Hematopoietic multipotent progenitor cell treated with erythropoietin and hydrocortisone succinate and interleukin-3 and kit ligand, for 8 days (in vitro differentiated cells): ENCODE results near the gene SMARCD3.

Source experiments
- DNase-seq: peaks from one replicate; pipeline ENCODE4 v3.0.0-alpha.2; 2015

Gene SMARCD3

GRCh38 chr7:151206914-151207313 lies 41.6 kb downstream of the SMARCD3 start:
- peak; percentile 40 for DNase-seq

GRCh38 chr7:151205730-151206129 lies 42.8 kb downstream of the SMARCD3 start:
- no peak for DNase-seq

GRCh38 chr7:151204383-151205032 lies 44.0 kb downstream of the SMARCD3 start:
- DNase-seq: no peak

DNA sequence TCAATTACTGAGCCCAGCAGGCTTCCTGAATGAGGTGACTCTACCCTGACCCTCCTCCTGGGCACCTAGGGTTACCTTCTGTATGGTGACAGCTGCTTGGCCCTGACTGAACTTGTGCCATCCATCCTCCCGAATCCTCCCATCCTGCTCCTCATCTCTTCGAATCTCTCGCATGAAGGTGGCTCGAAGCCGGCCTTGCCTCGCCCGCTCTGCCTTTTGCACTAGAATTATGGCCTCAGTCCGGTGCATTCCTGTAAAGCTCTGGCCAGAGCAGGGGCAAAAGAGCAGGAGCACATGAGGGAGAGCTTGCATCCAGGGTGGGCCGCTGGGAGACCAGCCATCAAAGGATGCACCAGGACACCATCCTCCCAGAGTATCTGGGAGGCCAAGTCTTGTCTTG lies 45.7 kb downstream of the SMARCD3 start:
- no peak for DNase-seq

GRCh38 chr7:151201751-151202150 lies 46.7 kb downstream of the SMARCD3 start:
- no peak for DNase-seq

- no peak for DNase-seq
Observed at GRCh38 chr7:151201344-151201743, 47.1 kb downstream of the SMARCD3 start.

- DNase-seq: no peak
Observed at GRCh38 chr7:151198945-151199848, 49.3 kb downstream of the SMARCD3 start.

DNA sequence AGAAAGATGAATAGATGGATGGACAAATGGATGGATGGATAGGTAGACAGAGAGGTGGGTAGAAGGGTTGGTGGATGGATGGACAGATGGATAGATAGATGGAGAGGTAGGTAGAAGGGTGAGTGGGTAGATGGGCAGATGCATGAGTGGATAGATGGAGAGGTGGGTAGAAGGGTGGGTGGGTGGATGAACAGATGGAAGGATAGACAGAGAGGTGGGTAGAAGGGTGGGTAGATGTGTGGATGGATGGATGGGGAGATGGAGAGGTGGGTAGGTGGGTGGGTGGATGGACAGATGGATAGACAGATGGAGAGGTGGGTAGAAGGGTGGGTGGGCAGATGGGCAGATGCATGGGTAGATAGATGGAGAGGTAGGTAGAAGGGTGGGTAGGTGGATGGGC lies 50.6 kb downstream of the SMARCD3 start:
- DNase-seq: no peak

DNA sequence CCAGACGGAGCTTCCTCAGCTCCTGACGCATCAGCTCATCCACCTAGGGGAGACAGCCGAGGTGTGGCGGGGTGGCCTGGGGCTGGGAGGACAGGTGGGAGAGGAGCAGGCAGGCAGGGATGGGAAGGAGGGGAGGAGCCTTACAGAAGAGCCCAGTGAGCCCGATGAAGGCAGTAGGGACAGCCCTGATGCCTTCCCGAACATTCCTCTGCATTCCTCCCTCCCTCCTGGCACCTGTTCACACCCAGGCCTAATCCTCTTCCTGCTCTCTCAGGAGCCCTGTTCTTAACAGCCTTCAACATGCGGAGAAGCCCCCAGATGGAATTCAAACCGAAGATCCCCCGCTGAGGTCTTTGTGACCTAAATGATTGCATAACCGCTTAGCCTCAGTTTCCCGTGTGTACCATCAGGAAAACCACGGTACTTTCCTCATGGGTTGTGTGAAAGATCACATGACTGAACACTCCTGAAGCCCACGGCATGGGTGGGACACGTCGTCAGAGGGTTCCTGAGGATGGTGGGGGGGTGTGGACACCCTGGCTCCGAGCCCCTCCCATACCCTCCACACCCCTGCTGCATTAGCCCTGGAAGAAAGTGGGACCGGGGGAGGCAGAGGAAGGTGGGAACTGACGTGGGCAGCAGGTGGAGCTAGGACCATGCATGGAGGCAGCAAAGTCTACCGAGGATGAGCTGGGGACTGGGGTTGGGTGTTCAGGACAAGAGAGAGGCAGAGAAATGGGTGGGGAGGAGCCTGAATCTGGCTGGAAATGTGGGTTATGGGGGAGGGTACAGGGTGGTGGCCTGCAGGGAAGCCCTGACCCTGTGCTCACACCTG lies 52.7 kb downstream of the SMARCD3 start:
- no peak for DNase-seq

GRCh38 chr7:151194188-151194587 lies 54.3 kb downstream of the SMARCD3 start:
- DNase-seq: no peak

DNA sequence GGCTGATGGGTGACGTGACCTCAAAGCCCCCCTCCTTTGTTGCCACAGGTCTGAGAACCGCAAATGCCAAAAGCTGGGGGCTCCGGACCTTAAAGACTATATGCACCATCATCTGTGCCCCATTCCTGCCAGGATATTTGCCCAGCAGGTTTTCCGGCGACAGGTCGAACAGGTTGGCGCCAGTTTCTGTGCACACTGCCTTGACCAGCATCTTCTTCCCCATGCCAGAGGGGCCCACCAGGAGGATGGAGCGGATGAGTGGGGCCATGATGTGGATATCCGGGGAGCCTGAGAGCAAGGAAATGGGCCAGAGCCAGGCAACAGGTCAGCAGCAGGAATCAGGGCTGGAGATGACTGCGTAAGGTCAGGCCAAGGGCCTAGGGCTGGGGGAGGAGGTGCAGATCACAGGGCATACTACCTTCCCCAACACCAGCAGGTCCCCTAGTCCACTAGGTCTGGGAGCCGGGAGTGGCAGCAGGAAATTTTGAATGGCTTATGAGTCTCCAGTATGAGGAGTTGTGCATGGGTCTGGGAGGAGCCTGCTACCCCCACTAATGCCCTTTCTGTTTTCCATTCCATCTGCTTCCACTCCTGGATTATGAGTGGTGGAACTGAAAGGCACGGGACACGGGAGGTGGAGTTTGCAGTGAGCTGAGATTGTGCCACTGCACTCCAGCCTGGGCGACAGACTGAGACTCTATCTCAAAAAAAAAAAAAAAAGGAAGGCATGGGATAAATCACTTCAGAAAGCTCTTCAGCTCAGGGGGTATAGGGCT lies 55.1 kb downstream of the SMARCD3 start:
- DNase-seq: no peak

DNA sequence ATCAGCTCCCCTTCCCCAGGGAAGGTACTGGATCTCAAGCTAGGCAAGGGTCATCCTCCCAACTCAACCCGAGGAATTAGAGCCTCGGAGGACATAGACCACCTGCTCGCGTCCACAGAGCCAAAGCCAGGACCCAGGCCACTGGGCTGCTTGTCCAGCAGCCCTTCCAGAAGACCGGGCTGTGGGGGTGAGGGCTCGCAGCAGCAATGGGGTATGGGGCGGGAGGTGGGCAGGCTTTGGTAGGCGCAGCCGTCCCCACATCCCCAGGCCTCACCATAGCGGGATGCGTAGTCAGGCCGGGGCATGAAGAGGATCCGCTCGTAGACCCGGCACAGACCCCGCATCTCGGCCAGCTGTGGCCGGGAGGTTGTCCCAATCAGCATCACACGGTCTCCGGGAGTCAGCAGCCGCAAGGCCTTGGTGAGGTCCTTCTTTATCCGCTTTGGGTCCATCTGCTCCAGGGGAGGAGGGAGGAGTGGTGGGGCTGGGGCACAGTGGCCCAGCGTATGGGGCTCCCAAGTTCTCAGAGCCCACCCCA lies 56.4 kb downstream of the SMARCD3 start:
- DNase-seq: no peak

DNA sequence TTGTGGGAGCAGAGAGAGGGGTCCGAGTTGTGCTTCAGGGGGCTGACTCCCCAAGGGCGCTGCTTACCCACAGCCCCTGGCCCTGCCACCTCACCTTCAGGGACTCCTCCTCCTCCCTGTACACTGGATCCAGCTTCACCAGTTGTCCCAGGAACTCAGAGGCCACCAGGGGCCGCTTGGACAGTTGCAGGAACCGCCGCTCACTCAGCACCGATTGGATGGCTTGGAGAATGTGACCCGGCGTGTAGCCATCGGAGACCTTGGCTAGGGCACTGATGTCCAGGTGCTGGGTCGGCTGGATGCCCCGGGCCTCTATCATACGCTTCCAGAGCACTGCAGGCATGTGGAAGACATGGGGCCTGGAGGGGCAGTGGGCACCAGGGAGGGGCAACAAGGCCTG lies 57.0 kb downstream of the SMARCD3 start:
- no peak for DNase-seq

DNA sequence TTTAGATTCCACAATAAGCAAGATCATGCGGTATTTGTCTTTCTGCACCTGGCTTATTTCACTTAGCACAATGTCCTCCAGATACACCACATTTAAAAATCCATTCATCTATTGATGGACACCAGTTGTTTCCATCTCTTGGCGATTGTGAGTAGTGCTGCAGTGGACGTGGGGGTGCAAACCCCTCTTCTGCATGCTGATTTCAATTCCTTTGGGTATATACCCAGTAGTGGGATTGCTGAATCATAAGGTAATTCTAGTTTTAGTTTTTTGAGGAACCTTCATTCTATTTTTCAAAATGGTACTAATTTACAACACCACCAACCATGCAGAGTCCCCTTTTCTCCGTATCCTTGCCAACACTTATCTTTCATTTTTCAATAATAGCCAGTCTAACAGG lies 59.5 kb downstream of the SMARCD3 start:
- no peak for DNase-seq
